HUES48 (cell line): ENCODE data around the gene ZNF488.
"Not testable (repeated sequence)": the region's sequence is repeated elsewhere in the genome, so short reads cannot be mapped to it uniquely, and the experiment has no call there.

Experiments
- H3K27ac ChIP-seq: one replicate; pipeline ENCODE4 v1.7.0; 2013; ENCODE audit warnings: low read depth, low read length, inconsistent platforms
- H3K27me3 ChIP-seq: 2 replicates; pipeline ENCODE4 v1.6.1; 2013; ENCODE audit warnings: mild to moderate bottlenecking, low read length; ENCODE audit not compliant: control insufficient read depth, insufficient read depth
- H3K36me3 ChIP-seq: 2 replicates; pipeline ENCODE4 v1.6.1; 2013; ENCODE audit warnings: low read length; ENCODE audit not compliant: control insufficient read depth, insufficient read depth
- H3K4me1 ChIP-seq: 2 replicates; pipeline ENCODE4 v1.6.1; 2013; ENCODE audit warnings: mild to moderate bottlenecking, low read length; ENCODE audit not compliant: control insufficient read depth, insufficient read depth
- H3K4me3 ChIP-seq: 2 replicates; pipeline ENCODE4 v1.5.1; 2013; ENCODE audit warnings: mild to moderate bottlenecking, low read depth, low read length
- H3K9ac ChIP-seq: 2 replicates; pipeline ENCODE4 v1.6.1; 2013; ENCODE audit warnings: mild to moderate bottlenecking, low read depth, low read length, moderate library complexity
- H3K9me3 ChIP-seq: 2 replicates; pipeline ENCODE4 v1.6.1; 2013; ENCODE audit warnings: low read length; ENCODE audit not compliant: control insufficient read depth, insufficient read depth

Gene ZNF488

DNA sequence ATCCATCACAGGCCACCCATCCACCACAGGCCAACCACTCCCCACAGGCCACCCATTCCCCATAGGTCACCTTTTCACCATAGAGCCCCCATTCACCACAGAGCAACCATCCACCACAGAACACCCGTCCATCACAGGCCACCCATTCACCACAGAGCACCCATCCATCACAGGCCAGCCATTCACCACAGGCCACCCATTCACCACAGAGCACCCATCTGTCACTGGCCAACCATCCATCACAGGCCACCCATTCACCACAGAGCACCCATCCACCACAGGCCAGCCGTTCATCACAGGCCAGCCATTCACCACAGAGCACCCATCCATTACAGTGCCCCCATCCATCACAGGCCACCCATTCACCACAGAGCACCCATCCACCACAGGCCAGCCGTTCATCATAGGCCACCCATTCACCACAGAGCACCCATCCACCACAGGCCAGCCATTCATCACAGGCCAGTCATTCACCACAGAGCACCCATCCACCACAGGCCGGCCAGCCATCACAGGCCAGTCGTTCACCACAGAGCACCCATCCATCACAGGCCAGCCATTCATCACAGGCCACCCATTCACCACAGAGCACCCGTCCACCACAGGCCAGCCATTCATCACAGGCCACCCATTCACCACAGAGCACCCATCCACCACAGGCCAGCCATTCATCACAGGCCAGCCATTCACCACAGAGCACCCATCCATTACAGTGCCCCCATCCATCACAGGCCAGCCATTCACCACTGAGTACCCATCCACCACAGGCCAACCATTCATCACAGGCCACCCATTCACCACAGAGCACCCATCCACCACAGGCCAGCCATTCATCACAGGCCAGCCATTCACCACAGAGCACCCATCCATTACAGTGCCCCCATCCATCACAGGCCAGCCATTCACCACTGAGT, 32.5 kb upstream of the ZNF488 start:
- not testable (repeated sequence) for H3K4me3 ChIP-seq, H3K9me3 ChIP-seq, H3K27ac ChIP-seq, H3K27me3 ChIP-seq, H3K36me3 ChIP-seq, H3K9ac ChIP-seq, H3K4me1 ChIP-seq

DNA sequence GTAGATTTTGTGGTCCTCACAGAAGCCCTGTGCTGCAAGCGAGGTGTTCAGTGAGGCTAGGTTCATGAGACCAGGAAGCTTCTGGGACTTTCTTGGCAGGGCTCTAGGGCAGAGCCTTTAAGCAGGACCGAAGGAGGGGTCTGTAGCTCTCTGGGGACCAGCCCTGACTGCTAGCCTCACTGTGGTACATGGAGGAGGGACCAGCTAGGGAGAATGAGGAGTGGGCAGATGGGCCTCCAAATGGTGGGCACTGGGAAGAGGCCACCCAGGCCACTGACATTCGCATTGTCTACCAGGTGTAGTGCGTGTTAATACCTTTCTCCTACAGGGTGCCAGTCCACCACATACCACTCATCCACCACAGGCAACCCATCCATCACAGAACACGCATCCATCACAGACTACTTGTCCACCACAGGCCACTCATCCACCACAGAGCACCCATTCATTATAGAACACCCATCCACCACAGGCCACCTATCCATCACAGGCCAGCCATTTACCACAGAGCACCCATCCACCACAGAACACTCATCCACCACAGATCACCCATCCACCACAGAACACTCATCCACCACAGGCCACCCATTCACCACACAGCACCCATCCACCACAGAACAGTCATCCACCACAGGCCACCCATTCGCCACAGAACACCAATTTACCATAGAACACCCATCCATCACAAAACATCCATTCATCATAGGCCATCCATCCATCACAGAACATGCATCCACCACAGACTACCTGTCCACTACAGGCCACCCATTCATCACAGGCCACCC, 31.6 kb upstream of the ZNF488 start:
- H3K9ac ChIP-seq: no peak overlapping the region
- H3K27ac ChIP-seq: no peak overlapping the region
- no peaks in the 10 kb centered on the region for H3K9me3 ChIP-seq
- H3K4me1 ChIP-seq: peaks cover 5% of the 10 kb centered on the region; the same call in 1 of the 2 replicates
- no peaks in the 10 kb centered on the region for H3K27me3 ChIP-seq
- H3K4me3 ChIP-seq: no peak overlapping the region
- no peaks in the 10 kb centered on the region for H3K36me3 ChIP-seq

DNA sequence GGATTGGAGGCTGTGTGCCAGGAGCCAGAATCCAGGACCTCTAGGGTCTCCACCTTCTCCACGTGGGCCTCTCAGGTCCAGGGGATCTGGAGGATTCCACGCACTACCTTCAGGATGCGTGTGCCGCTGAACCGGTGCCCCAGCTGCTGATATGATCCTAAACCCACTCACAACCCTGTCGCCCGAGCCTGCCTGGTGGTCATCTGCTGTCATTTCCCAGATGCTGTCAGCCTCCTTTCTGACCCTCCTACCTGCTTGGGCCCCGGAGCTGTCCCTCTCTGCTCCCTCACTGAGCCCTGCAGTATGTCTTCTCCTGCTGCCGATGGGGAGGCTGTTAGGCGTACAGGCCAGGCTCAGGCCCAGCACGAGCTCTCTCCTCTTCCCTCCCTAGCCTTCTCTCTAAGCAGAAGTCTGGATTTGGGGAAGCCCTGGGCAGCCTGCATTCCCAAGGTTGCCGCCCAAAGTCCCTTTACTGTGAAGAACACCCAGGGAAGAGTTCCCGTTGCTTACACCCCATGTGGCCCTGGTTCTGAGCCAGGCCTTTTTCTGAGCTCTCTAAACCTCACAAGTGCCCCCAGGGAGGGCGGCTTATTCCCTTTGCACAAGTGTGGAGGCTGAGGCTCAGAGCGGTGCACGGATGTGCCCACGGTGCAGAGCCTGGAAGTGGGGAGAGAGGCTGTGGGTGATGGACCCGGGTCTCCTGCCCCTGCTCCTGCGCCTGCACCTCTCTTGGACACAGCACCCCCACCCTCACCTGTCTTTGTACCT, 30.8 kb upstream of the ZNF488 start:
- Histone ChIP-seq H3K27ac (no peak overlapping the region), H3K4me1 (no peaks in the 10 kb centered on the region), H3K9me3 (no peaks in the 10 kb centered on the region), H3K36me3 (no peaks in the 10 kb centered on the region), H3K27me3 (no peaks in the 10 kb centered on the region), H3K4me3 (no peak overlapping the region), H3K9ac (no peak overlapping the region)

GRCh38 chr10:47414227-47414592, 30.1 kb upstream of the ZNF488 start:
- Histone ChIP-seq H3K4me1 (no peaks in the 10 kb centered on the region), H3K9ac (no peak overlapping the region), H3K27ac (no peak overlapping the region), H3K36me3 (no peaks in the 10 kb centered on the region), H3K27me3 (no peaks in the 10 kb centered on the region), H3K9me3 (no peaks in the 10 kb centered on the region), H3K4me3 (no peak overlapping the region)

DNA sequence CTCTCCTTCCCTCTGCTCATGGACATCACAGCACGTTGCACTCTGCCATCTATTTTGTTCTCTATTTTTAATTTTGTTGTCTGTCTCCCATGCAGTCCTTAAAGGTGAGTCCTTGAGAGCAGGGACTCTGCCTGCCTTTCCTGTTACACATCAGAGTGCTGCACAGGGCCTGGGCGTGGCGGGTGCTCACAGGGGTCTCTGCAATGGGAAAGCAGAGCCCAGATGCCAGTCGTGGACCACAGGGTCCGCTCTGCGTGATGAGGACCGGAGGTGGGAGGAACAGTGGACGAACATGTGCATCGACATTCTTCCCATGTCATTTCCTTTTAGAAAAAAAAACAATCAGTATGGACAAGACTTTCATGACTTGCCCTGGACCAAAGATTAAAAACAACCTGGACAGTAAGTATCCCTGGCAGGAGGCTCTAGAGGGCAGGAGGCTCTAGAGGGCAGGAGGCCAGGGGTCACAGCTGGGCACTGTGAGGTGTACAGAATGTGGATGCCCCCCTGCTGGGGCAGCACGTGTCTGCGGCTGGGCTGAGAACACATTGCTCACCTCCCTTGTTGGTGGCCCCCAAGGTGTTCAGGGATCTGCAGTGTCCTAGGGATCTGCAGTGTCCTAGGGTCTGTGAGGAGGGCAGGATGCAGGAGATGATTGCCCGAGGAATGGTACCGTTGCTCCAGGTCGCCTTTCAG, 29.6 kb upstream of the ZNF488 start:
- Histone ChIP-seq H3K9me3 (no peaks in the 10 kb centered on the region), H3K4me1 (no peaks in the 10 kb centered on the region), H3K36me3 (no peaks in the 10 kb centered on the region), H3K4me3 (no peak overlapping the region), H3K27ac (no peak overlapping the region), H3K27me3 (no peaks in the 10 kb centered on the region), H3K9ac (no peak overlapping the region)

GRCh38 chr10:47412869-47413268, 28.8 kb upstream of the ZNF488 start:
- Histone ChIP-seq H3K9me3 (no peaks in the 10 kb centered on the region), H3K36me3 (no peaks in the 10 kb centered on the region), H3K9ac (no peak overlapping the region), H3K27ac (no peak overlapping the region), H3K4me1 (no peaks in the 10 kb centered on the region), H3K4me3 (no peak overlapping the region), H3K27me3 (no peaks in the 10 kb centered on the region)

GRCh38 chr10:47412177-47412730, 28.2 kb upstream of the ZNF488 start:
- H3K9me3 ChIP-seq: no peaks in the 10 kb centered on the region
- H3K36me3 ChIP-seq: no peaks in the 10 kb centered on the region
- H3K27ac ChIP-seq: no peak overlapping the region
- no peak overlapping the region for H3K9ac ChIP-seq
- no peaks in the 10 kb centered on the region for H3K4me1 ChIP-seq
- no peaks in the 10 kb centered on the region for H3K27me3 ChIP-seq
- no peak overlapping the region for H3K4me3 ChIP-seq

GRCh38 chr10:47410862-47411261, 26.8 kb upstream of the ZNF488 start:
- no peaks in the 10 kb centered on the region for H3K36me3 ChIP-seq
- no peaks in the 10 kb centered on the region for H3K4me1 ChIP-seq
- H3K27me3 ChIP-seq: no peaks in the 10 kb centered on the region
- no peaks in the 10 kb centered on the region for H3K9me3 ChIP-seq
- no peak overlapping the region for H3K4me3 ChIP-seq
- no peak overlapping the region for H3K9ac ChIP-seq
- H3K27ac ChIP-seq: no peak overlapping the region

GRCh38 chr10:47410271-47410670, 26.2 kb upstream of the ZNF488 start:
- H3K9me3 ChIP-seq: no peaks in the 10 kb centered on the region
- no peaks in the 10 kb centered on the region for H3K27me3 ChIP-seq
- no peaks in the 10 kb centered on the region for H3K4me1 ChIP-seq
- H3K9ac ChIP-seq: no peak overlapping the region
- no peaks in the 10 kb centered on the region for H3K36me3 ChIP-seq
- H3K4me3 ChIP-seq: no peak overlapping the region
- no peak overlapping the region for H3K27ac ChIP-seq

DNA sequence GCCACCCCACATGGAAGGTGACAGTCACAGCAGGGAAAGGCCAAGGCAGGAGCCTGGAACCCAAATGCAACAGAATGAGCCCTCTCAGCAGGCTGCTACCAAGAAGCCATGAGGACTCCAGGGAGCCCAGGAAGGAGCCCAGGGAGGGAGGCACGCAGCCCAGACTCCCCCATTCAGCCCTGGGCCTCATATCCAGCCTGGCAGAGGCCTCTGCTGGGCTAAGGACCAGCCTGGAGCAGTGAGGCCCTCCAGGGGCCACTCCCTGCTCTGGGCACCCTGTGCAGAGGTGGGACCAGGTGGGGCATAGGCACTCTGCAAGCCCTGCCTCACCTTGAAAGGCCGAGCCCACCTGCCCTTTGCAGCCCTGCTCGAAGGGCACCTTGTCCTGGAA, 25.8 kb upstream of the ZNF488 start:
- Histone ChIP-seq H3K27ac (no peak overlapping the region), H3K4me1 (no peaks in the 10 kb centered on the region), H3K4me3 (no peak overlapping the region), H3K9ac (no peak overlapping the region), H3K27me3 (no peaks in the 10 kb centered on the region), H3K36me3 (no peaks in the 10 kb centered on the region), H3K9me3 (no peaks in the 10 kb centered on the region)
